Cardiac fibroblast (primary cell): ENCODE measurements around the gene ZBTB20.

Source experiments
- DNase-seq, 2 donors: peaks; one replicate each; pipeline versions ENCODE4 v3.0.0 to v3.0.0-alpha.2; 2010; ENCODE audit warnings: low read depth in 2 of 2
- H3K4me3 ChIP-seq, 2 donors: replicated peaks in 1 of 2; 1 replicate in 1 of 2; 2 replicates in 1 of 2; pipeline ENCODE4 v1.5.1; 2011; ENCODE audit warnings: low read depth in 2 of 2, low read length in 2 of 2, mild to moderate bottlenecking in 2 of 2, moderate library complexity in 1 of 2
- TF ChIP-seq, protein P1 (sequence below): IDR thresholded peaks from one replicate; pipeline ENCODE4 v1.5.1; 2011; ENCODE audit warnings: low read depth, mild to moderate bottlenecking, low read length, inconsistent platforms

ZBTB20 gene

DNA sequence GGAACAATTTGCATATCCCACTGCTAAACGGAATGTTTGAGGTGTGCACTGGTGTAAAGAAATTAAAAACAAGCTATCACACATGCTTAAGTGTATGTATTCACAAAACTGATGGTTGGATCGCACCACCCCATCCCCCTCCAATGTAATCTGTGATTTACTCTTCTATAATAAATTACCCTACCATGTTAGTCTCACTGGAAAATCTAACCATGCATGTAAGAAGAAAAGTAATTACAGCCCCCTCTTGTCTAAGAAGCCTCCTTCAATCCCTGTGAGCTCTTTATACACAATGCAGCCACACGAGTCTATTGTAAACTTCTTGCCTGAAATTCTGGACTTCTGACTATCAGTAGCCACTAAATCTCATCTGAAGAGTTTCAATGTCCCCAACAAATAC lies 173.6 kb downstream of the ZBTB20 start:
- TF ChIP-seq, protein P1, sequence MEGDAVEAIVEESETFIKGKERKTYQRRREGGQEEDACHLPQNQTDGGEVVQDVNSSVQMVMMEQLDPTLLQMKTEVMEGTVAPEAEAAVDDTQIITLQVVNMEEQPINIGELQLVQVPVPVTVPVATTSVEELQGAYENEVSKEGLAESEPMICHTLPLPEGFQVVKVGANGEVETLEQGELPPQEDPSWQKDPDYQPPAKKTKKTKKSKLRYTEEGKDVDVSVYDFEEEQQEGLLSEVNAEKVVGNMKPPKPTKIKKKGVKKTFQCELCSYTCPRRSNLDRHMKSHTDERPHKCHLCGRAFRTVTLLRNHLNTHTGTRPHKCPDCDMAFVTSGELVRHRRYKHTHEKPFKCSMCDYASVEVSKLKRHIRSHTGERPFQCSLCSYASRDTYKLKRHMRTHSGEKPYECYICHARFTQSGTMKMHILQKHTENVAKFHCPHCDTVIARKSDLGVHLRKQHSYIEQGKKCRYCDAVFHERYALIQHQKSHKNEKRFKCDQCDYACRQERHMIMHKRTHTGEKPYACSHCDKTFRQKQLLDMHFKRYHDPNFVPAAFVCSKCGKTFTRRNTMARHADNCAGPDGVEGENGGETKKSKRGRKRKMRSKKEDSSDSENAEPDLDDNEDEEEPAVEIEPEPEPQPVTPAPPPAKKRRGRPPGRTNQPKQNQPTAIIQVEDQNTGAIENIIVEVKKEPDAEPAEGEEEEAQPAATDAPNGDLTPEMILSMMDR, result no peak
- no peak for DNase-seq
- H3K4me3 ChIP-seq, result no peak overlapping the region

DNA sequence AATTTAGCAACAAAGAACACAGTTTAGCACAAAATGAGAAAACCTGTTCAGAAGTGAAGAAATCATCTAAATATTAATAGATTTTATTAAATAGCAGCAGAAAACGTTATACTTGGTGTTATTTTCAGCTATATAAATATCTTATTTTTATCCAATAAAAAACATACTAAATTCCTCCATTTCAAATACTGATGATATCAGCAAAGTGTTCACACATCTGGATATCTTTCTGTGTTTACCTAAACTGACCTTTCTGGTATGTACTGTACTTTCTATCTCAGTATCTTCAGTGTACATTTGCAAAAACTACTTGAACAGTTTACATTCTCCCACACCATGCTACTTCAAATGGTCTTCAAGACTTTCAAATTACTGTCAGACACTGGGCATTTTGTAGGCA lies 179.9 kb downstream of the ZBTB20 start:
- DNase-seq, result no peak
- no peak overlapping the region for H3K4me3 ChIP-seq
- TF ChIP-seq, protein P1, result no peak

DNA sequence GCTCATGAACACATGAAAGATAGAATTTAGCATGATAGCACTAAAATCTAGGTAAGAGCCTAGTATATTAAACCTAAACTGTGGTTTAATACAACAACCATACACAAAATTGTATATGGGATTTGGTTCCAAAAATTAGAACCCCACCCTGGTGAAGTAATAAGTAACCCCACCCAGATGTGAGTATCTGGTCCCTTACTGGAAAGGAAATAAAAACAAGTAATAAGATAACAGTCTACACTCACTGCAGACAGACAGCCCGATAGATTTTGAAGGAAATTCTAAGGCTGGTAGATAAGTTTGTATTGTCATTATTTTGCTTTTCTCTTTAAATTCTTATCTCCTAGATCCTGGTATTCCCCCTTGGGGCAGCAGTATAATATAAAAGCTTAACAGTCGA lies 184.9 kb downstream of the ZBTB20 start:
- TF ChIP-seq, protein P1, result no peak
- H3K4me3 ChIP-seq, result no peak overlapping the region
- peak in 1 of 2 donors; percentile 1 for DNase-seq

DNA sequence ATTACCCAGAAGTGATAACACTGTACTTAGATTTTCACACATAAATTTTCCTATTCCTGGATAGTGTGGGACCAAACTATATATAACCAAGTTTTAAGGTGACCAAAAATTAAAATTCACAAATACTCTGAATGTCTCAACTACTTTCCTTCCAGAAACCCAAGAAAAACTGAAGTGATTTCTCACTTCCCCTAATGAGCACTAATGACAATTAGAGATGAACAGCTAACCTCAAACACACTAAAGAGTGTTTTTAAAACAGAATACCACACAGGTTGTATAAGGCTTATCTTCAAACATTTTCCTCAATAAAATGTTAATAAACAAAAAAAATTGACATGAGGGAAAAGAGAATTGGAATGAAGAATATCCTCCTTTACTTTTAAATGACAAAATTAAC lies 188.2 kb downstream of the ZBTB20 start:
- TF ChIP-seq, protein P1, result no peak
- no peak overlapping the region for H3K4me3 ChIP-seq
- no peak for DNase-seq

DNA sequence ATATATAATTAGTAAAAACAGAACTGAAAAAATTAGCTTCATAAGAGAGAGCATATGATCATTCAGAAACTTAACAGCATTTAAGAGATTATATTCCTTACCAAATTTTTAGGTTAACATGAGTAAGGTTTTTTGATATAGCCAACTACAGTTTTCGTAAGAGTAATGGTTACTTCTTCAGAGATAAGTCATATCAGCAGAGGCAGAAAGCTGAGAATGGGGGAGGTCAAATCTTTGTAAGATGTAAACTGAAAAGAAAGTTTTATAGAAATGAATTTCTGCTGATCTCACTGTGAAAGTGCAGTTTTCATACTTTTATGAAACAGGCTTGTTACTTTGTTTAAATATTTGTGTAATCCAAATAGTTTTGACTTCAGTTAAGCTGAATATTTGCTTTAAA lies 193.3 kb downstream of the ZBTB20 start:
- no peak for DNase-seq
- H3K4me3 ChIP-seq, result no peak overlapping the region
- TF ChIP-seq, protein P1, result no peak

DNA sequence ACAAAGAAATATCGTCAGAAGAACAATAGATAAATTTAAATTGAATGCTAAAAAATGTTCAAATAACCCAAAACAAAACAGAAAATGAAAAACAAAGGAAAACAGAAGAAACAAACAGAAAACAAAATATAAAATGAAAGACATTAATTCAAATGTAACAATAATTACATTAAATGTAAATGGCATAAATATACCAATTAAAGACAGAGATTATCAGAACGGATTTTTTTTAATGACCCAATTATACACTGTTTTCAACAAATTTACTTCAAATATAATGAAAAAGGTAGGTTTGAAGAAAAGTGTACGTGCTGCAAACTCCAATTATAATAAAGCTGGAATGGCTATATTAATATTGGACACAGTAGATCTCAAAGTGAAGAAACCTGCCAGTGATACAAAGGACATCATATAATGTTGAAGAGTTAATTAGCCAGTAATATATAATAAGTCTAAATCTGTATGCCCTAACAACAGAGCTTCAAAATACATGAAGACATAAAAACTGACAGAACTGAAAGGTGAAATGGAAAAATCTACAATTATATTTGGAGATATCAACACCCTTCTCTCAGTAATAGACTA lies 193.8 kb downstream of the ZBTB20 start:
- DNase-seq, result no peak
- TF ChIP-seq, protein P1, result no peak
- no peak overlapping the region for H3K4me3 ChIP-seq

DNA sequence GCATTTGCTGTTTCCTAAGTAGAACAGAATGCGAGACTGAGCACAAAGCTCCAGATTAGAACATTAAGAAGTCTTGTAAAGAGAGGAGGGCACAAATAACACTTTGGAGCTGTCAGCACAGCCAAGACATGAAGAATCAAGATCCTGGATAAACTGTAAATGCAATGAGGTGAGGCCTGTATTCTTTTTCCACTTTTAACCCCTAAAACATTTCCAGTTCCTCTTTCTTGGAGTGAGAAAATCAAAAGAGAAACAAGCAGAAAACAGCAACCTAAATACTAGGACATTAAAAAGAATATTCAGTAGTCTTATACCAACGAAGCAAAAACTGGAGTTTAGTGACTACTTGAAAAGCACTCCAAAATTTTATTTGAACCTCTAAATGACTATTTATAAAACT lies 204.3 kb downstream of the ZBTB20 start:
- DNase-seq, result no peak
- TF ChIP-seq, protein P1, result no peak
- H3K4me3 ChIP-seq, result no peak overlapping the region
